Measurements from ENCODE around the gene TFDP2.
"Not testable (repeated sequence)": the region's sequence is repeated elsewhere in the genome, so short reads cannot be mapped to it uniquely, and the experiment has no call there.

TFDP2 gene

GRCh38 chr3:142127941-142128658, 21.2 kb downstream of the TFDP2 start:
- no peak for DNase-seq (ENCODE audit: low read depth, low spot score)

- no peak for DNase-seq (ENCODE audit: low read depth, low spot score)
These were observed 25.1 kb downstream of the TFDP2 start for GRCh38 chr3:142124243-142124642.

GRCh38 chr3:142120707-142121106, 28.6 kb downstream of the TFDP2 start:
- no peak for DNase-seq (ENCODE audit: low read depth, low spot score)

DNA sequence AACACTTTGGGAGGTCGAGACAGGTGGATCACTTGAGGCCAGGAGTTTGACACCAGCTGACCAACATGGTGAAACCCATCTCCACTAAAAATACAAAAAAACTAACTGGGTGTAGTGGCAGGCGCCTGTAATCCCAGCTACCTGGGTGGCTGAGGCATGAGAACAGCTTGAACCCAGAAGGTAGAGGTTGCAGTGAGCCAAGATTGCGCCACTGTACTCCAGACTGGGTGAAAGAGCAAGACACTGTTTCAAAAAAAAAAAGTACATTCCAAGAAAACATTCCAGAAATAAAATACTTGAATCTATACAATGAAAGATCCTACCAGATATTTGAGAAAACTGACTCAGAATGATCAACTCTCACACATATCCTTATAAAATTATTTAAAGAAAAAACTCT, 30.4 kb downstream of the TFDP2 start:
- no peak for DNase-seq (ENCODE audit: low read depth, low spot score)

DNA sequence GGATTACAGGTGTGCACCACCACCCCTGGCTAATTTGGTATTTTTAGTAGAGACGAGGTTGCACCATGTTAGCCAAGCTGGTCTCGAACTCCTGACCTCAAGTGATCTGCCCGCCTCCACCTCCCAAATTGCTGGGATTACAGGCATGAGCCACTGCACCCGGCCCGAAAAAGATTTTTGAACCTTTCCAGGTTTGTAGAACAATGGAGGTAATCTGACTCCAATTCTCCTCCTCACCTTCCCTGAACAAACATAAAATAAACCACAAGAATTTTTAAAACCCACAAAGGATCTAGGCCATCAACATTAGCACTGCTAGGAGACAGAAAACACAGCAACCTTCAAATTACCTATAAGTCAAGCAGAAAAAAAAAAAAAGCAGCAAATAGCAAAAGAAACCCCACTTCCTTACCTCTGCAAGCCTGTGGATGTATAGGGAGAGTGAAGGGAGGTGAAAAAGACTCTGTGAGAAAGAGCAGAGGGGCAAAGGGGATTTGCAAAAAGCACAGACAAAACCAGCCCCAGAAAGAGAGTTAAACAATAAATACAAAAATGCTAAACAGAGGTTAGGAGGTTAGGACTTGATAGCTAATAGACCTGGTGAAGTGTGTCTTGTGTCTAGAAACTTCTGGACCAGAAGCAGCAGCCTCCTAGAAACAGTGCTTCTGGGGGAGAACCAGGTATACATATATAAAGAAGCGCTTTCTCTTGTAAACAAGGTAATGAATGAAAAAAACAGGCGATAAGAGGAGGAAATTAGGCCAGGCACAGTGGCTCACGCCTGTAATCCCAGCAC, 32.1 kb downstream of the TFDP2 start:
- DNase-seq (ENCODE audit: low read depth, low spot score): no peak

DNA sequence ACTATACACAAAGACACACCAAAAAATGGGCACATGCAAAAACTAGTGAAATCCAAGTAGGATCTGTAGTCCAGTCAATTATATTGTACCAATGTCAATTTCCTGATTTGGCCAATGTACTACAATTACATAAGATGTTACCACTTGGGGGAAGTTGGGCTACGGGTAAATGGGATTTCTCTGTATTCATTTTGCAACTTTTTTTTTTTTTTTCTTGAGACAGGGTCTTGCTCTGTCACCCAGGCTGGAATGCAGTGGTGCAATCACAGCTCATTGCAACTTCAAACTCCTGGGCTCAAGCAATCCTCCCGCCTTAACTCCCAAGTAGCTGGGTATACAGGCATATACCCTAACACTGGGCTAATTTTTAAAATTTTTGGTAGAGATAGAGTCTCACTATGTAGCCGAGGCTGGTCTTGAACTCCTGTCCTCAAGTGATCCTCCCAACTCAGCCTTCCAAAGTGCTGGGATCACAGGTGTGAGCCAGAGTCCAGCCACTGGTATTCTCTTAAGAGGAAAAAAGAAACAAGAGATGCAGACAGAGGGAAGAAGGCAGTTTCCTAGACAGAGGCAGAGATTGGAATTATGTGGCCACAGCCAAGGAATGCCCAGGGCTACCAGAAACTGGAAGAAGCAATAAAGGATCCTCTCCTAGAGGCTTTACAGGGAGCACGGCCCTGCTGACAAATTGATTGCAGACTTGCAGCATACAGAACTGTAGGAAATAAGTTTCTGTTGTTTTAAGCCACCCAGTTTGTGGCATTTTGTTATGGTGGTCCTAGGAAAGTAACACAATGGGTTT, 33.3 kb downstream of the TFDP2 start:
- DNase-seq (ENCODE audit: low read depth, low spot score): no peak

DNA sequence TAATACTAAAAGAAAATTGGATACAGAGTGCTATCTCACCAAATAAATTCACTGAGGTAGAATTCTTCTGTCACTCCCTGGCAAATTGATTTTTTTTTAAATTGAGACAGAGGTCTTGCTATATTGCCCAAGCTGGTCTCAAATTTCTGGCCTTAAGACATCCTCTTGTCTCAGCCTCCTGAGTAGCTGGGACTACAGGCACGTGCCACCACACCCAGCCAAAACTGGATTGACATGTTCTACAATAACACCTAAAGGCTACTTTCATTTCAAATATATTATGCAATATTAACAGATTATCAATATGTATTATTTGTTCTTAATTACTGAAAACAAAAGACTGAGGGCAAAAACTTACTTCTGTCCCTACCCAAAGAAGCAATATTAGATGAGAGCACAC, 36.7 kb downstream of the TFDP2 start:
- DNase-seq (ENCODE audit: low read depth, low spot score): no peak

DNA sequence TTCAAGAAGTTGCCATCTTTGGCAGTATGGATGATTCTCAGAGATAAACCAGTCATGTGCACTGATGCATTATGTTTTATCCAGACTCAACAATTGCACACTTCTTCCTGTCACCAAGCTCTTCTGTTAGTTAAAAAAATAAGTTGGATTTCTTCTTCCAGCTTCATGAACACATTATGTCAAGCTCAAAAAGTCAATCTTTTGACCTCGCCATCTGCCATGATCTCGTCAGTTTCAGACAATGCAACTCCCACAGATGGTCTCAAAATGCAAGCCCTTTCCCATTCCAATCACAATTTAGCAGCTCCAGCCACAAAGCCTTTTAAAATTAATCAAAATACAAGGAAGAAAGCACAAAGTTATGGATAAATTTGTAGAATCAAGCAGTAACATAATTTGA, 42.8 kb downstream of the TFDP2 start:
- DNase-seq (ENCODE audit: low read depth, low spot score): no peak

DNA sequence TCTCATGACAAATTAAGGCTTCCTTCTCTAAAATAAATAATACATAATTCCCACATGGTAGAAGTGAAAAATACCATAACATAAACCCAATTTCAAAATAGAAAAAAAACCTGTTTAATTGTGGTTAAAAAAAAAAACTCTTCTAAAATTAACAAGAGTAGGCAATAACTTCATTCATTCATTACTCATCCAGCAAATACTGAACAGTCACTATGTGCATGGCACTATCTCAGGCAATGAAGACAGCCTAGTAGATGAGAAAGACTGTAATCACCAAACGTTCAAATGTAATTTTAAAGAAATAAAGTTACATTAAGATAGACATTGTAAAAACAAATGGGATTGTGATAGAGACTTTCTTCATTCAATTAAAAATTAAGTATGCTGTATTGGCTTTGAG, 43.4 kb downstream of the TFDP2 start:
- no peak for DNase-seq (ENCODE audit: low read depth, low spot score)

DNA sequence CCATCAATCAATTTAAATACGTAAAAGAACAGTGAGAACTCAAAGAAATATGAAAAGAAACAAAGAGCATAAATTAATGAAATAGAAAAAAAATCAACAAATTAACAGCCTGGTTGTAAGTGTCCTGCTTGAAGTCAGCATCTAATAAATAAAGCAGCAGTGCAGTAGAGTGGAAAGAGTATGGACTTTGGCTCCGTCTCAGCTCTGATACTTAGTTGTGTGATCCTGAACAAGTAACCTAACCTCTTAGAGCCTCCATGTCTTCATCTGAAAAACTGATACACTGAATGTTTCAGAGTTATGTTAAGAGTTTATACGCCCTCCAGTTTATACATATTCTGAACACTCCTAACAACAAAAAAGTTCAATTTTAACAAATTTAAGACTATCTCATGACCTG, 44.6 kb downstream of the TFDP2 start:
- no peak for DNase-seq (ENCODE audit: low read depth, low spot score)

DNA sequence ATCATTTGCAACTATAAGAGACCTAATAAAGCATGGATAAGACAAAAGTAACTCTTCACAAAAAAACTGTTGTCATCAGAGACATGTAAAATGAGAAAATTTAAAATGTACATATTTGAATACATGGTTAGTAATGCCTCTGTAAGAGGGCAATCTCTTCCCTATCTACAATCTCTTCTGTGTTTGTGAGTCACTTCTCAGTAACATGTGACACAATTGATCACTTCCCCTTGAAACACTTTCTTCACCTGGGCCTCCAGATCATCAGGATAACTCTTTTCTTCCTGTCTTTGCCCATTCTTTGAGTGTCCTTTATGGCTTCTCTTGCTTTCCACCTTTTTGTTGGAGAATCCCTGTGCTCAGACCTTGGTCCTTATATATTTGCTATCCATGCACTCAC, 50.4 kb downstream of the TFDP2 start:
- DNase-seq (ENCODE audit: low read depth, low spot score): no peak

DNA sequence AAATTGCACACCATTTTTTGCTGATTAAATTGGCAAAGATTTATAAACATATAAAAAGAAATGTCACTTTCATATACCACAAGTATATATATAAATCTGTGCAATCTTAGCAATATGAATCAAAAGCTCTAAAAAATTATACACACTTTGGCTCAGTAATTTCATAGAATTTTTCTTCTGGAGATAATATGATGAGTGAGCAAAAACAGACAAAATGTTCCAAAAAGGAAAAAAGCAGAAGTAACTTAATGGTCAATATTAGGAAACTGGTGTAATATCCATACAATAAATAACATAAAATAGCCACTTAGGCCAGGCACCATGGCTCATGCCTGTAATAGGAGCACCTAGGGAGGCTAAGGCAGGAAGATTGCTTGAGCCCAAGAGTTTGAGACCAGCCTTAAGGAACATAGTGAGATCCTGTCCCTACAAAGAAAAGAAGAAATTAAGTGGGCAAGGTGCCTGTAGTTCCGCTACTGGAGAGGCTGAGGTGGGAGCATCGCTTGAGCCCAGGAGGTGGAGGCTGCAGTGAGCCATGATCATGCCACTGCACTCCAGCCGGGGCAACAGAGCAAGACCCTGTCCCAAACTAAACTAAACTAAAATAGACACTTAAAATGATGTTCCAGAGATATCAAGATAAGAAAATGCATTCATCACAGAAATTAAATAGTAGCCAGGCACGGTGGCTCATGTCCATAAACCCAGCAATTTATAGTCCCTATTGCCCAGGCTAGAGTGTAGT, 52.1 kb downstream of the TFDP2 start:
- DNase-seq (ENCODE audit: low read depth, low spot score): no peak

DNA sequence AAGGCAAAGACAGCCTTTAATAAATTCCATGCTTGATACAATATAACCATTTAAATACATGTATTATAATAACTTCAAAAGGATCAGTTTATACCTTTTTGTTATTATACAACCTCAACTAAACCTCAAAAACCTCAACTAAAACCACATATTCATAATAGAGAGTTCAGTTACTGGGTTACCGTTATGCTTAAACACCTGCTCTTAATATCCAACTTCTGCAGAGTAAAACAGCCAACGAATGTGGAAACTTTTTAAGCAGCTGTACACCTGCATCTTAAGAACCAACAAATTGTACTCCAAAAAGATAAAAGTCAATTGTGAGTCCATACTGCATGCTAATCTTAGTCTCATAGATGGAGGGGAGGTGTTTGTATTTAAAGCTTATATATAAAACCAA, 53.5 kb downstream of the TFDP2 start:
- DNase-seq (ENCODE audit: low read depth, low spot score): no peak

GRCh38 chr3:142088925-142089324, 60.4 kb downstream of the TFDP2 start:
- DNase-seq (ENCODE audit: low read depth, low spot score): not testable (repeated sequence)

DNA sequence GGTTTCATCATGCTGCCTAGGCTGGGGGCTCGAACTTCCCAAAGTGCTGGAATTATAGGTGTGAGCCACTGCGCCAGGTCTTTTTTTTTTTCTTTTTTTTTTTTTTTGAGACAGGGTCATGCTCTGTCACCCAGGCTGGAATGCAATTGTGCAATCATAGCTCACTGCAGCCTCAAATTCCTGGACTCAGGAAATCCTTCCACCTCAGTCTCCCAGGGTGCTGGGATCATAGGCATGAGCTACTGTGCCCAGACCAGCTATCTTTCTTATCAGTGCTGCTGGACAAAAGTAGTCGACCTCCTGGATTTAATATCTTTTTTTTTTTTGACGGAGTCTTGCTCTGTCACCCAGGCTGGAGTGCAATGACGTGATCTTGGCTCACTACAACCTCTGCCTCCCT, 60.8 kb downstream of the TFDP2 start:
- no peak for DNase-seq (ENCODE audit: low read depth, low spot score)

GRCh38 chr3:142087676-142088075, 61.7 kb downstream of the TFDP2 start:
- no peak for DNase-seq (ENCODE audit: low read depth, low spot score)

DNA sequence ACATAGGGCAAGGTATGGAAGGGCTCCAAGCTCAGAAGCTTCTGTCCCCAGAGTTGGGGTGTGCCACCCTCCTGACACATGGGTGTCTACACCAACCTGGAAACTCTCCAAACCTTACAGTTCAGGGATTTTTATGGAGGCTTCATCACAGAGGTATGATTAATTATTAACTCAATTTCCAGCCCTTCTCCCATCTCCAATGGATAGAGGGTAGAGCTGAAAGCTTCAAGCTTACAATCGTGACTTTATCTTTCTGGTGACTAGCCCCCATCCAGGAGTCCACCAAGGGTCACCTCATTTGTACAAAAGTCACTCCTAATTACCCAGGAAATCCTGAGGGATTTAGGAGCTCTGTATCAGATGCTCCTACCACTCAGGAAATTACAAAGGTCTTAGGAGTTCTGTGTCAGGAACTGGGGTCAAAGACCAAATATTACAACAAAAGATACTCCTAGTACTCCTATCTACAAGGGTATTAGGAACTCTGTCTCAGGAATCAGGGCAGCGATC, 62.7 kb downstream of the TFDP2 start:
- DNase-seq (ENCODE audit: low read depth, low spot score): no peak

DNA sequence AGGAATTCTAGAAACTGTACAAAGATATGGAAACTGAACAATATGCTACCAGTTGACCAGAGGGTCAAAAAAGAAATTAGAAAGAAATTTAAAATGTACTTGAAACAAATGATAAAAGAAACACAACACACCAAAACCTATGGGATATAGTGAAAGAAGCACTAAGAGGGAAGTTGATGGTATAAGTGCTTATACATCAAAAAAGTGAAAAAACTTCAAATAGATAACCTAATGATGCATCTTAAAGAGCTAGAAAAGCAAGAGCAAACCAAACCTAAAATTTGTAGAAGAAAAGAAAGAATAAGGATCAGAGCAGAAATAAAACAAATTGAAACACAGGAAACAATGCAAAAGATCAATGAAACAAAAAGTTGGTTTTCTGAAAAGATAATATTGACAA, 68.2 kb downstream of the TFDP2 start:
- no peak for DNase-seq (ENCODE audit: low read depth, low spot score)

GRCh38 chr3:142077859-142078500, 71.4 kb downstream of the TFDP2 start:
- no peak for DNase-seq (ENCODE audit: low read depth, low spot score)

GRCh38 chr3:142077155-142077858, 72.0 kb downstream of the TFDP2 start:
- no peak for DNase-seq (ENCODE audit: low read depth, low spot score)

Measured in smooth muscle cell of the brain vasculature (primary cell).